GM21360 (cell line): ENCODE measurements around the gene PAM16.
A peak's percentile ranks its signal among the peaks of the same experiment; 100 is the strongest.

Experiments used
- ATAC-seq: cut with Tn5 transposase; IDR thresholded peaks from one replicate; pipeline ENCODE4 v1.9.1; 2021; ENCODE audit warnings: mild to moderate bottlenecking, moderate library complexity; ENCODE audit not compliant: unreplicated experiment

PAM16 gene

DNA sequence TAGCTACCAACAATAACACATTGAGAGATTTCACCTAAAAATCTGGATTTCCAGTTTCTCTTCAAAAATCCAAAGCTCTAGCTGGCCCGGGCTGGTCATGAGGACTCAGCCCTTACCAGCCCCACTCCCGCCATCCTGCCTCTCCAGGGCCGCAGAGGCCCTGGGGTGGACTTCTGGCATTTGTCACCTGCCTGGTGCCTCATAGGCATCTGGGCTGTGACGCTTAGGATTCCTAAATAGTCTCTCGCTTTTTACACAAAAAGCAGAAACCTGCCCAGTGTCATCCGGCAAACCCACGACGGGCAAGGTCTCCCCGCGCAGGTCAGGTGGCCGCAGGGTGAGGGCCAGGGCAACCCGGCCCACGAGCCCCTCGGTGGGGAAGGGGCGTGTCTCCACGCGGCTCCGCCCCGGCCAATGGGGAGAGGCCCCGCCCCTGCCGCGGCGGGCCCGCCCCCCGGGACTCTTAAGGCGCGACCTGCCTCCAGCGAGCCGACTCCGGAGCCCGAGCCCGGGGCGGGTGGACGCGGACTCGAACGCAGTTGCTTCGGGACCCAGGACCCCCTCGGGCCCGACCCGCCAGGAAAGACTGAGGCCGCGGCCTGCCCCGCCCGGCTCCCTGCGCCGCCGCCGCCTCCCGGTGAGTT is 20.4 kb upstream of the PAM16 start, which contains the start of gene VASN:
Gene VASN (plus strand): TSS at position 492 of the 644 bp plus-strand sequence. CDS start 9,030 bp downstream, outside the sequence.
- peak; percentile 50 for ATAC-seq

DNA sequence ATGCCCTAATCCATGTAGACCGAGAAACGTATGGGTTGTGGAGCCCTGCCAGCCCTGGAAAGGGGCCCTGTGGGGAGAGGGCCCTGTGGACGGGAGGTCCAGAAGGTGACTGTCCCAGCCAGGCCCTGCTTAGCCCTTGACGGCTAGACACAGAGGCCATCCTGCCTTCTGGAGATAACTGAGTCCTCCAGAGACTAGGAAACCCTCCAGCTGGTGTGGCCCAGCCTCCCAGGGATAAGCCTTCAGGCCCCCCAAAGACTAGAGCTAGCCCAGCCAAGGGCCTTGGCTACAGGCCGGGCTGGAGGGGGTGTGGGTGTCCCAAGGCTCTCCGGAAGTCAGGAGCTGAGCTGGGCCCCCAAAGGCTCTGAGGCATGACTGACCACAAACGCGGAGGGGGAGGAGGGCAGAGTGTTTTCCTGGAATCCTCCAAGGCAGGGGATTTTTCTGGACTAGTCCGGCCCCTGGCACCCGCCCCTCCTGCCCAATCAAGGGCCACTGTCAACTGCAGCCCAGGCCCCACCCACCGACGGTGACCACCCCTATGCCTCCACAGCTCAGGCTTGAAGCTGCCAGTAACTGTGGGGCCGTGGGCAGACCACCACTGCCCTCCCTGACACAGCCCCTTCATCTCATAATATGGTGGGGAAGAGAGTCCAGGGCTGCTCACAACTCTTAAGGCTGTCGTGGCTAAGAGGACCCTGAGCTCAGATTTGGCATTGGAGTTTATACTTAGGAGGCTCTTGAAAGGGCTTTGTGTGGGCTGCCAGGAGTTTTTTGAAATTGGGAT is 19.6 kb upstream of the PAM16 start:
- ATAC-seq: no peak

DNA sequence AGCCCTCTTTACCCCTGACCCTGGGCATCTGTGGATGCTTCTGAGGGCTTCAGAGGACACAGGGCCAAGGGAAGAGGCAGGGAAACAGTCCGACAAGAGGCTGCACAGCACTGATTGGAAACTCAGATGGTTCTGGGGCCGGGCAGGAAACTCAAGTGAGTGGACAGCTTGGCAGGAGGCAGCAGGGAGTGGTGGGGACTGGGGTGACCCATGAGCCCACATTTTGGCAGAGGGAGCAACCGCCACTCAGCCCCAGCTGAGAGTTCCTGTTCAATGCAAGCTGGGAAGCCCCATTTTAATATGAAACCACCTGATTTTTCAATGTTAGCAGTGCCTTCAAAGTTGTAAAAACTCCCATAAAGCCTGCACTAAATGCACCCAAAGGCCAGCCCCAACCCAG is 19.0 kb upstream of the PAM16 start:
- no peak for ATAC-seq

DNA sequence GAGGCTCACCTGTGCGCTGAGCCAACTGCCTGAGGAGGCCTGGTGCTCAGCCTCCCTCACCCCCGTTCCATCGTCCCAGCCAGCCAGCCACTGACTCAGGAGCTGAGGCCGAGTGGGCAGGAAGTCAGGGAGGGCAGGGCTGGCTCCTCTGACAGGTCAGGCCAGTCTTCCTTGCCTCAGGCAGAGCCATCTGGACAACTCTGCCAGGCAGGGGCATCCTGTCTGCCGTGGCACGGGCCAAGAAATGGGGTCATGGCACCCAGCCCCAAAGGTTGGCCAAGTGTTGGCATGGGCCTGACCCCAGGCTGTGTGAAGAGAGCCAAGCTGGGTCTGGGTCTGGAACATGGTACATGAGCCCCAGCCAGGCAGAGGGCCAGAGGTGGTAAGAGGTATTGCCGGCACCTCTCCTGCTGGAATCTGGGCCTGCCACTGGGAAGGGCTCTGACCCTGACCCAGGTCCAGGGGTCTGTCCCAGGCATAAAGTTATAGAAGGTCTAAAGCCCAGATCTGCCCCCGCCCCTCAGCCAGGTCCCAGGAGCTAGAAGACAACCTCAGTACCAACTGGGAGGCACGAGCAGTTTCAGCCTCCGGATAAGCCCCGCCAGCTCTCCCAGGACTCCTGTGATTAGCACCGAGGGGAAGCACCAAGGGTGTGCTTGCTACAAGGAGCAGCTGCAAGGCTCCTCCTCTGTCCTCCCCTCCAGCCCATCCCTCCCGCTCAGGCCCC is 18.0 kb upstream of the PAM16 start:
- no peak for ATAC-seq

DNA sequence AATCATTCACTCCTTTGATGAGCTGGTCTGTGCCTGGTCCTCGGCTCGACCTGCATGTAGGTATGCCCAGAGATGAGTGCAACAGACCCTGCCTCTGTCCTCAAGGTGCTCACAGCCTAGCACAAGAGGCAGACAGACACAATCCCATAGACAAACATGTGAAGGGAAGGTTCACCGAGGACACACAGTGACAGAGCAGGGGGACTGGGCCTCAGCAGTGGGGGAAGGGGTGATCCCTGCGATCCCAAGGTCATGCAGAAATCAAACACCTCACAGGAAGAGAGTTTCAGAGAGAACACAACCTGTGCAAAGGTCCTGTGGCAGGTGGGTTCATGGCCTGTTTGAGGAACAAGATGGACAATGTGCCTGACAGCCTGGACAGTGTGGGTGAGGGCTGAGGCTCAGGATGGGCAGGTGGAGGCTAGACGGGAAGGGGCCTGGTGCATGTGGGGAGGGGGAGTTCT is 16.3 kb upstream of the PAM16 start:
- ATAC-seq: no peak

DNA sequence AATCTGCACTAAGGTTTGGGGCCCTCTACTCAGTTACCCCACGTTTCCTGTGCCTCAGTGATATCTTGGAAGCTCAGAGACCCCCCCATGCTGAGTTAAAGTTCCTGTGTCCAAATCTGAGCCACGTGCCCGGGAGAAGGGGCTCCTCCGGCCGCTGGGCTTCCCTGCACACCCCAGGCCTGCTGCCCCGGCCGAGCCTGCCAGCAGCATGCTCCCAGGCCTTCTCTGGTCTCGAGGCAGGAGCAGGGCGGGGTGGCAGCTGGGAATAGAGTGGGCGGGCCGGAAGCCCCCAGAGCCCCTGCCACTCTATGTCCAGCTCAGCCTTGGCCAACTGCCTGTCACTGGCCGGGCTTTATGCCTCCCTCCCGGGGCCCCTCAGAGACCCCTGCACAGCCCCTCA is 14.9 kb upstream of the PAM16 start:
- no peak for ATAC-seq

DNA sequence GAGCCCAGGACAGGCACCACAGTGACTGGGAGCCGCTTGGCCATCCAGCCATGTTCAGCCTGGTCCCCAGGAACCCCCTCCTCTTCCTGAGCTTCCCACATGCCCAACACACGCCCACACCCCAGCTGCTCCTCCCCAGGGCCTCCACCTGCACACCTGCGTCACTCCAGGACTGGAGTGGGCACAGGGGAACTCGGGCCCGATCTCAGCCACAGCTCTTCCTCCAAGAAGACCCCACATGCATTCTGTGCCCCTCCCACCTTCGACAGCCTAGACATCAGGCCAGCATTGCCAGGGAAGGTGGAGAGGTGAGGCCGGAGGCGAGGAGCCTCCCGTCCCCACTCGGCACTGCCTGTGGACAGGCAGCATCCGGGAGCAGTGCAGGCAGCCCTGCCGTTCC is 14.5 kb upstream of the PAM16 start:
- no peak for ATAC-seq

DNA sequence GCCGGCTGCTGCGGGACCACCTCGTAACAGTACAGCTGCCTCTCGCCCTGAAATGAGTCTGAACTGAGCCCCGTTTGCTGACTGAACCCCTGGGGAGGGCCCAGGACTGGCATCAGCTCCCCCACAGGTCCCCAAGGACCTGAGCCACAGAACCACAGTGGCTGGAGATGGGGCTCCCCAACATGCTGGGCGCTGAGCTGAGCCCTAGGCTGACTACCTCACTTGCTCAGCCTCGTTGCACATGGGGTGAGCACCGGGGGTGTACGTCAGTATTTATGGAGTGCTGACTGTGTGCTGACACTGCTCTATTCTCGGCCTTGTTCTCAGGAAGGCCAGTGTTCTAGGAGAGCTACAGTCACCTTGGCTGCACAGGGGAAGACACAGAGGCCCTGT is 13.9 kb upstream of the PAM16 start:
- ATAC-seq: peak; percentile 56

DNA sequence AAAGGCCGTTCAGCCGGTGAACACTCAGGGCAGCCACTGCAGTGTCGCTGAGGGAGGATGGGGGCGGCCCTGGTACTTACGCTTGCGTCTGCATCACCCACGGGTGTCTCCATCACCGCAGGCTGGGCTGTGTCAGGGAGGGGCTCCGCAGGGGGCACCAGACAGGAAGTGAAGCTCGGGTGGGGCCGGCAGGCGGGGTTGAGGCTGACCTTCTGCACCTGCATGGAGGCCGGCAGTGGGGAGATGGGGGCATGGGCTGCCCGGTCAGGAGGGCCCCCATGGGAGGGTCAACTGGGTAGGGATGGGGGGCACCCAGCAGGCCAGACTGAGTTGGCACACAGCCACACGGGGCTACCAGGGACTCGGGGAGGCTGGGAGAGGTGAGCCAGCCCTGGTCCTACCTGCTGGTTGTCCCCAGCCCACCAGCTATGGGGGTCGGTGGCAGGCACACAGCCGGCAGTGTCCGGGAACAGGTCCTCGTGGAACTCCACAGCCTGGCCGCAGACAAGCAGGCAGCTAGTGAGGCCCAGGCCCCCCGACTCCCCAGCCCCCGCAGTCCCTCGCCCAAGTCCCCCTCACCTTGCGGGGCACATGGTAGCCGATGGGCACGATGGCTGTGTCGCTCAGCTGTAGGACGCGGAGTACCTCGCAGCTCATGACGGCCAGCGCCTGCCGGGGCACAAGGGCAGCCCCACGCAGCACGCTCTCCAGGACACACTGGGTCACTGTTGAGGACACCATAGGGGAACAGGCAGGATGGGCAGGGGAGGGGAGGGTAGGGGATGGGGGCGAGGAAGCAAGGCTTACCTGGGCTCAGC is 13.3 kb upstream of the PAM16 start:
- ATAC-seq: peak; percentile 12

DNA sequence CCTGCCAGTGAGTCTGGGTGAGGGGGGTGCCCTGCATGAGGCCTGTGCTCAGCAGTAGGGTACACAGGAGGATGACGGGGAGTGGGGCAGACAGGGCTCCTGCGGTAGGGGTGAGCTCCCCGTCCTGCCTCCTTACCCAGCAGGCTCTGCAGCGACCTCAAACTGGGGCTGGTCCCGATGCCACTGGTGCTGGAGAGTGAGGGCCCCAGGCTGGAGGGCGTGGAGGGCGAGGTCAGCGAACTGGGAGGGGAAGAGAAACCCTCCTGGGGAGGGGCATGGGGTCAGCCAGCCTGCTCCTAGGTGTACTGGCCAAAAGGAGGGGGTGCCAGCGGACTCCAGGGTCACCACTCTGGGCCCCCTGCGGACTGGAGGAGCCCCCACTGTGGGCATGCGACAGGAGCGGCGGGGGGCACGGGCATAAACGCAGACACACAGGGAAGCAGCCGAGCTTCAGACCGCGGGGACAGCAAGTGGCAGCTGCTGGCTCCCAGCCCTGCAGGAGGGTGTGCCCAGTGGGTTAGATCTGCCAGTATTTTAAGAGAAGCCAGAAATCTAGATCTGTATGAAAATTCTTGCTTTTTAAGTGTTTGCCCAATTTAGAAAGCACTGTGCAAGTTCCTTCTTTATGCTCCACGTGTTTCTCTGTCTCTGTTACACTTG is 11.5 kb upstream of the PAM16 start:
- no peak for ATAC-seq

DNA sequence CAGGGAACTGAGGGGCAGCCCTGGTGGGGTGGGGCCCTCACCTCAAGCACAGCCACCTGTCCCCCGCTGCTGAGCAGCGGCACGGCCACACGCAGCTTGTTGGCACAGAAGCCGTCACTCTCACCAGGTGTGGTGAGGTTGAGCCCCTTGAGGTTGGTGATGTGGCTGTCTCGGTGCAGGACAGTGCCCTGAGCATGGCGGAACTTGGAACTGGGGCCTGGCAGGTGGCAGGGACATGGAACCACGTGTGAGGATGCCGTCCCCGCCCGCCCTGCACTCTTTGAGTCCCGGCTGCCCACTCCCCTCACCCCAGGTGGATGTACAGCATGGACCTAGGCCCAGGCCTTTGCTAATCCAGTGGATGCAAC is 10.8 kb upstream of the PAM16 start:
- ATAC-seq: no peak

DNA sequence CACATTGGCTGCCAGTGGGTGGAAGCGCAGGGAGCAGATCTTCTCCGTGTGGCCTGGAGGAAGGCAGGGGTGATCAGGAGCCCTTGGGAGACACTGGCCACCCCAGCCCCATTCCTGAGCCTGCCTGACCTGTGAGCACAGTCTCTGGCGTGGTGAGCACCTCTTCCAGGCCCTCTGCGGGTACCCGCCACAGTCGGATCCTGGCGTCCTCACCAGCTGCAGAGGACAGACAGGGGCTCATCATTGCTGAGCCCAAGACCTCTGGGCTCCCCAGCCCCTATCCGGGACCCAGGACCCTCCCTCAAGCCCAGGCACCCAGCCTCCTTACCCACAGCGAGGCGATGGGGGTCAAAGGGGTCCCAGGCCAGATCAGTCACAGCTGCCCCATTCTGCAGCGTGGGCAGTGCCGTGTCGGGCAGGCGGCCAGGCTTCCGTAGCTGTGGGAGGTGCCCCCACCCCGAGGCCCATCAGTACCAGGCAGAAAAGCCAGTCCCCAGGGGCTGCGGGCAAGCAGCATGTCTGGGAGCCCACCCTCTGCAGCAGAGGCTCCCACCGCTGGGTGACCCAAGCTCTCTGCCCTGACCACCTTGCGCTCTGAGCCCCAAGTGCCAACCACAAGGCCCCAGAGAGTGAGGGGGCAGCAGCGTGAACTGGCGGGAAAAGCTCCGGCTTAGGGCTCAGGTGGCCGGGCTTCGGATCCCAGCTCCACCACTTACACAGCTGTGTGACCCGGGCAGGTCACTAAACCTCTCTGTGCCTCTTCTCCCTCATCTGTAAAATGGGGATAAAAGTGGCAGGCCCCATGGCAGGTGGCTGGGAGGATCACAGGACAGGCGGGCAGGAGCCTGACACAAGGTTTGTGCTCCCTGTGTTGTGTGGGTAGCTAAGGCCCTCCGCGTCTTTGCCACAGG is 10.2 kb upstream of the PAM16 start:
- no peak for ATAC-seq

DNA sequence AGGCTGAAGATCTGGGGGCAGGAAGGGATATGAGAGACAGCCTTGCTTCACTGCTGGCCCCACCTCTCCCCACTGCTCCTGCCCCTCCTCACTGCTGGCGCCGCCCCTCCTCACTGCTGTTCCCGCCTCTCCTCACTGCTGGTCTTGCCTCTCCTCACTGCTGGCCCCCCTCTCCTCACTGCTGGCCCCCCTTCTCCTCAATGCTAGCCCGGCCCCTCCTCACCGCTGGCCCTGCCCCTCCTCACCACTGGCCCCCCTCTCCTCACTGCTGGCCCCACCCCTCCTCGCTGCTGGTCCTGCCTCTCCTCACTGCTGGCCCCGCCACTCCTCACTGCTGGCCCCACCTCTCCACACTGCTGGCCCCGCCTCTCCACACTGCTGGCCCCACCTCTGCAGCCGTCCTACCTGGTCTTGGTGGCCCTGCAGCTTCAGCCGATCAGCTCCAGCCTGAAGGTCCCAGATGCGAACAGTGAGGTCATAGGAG is 9.5 kb upstream of the PAM16 start:
- no peak for ATAC-seq

DNA sequence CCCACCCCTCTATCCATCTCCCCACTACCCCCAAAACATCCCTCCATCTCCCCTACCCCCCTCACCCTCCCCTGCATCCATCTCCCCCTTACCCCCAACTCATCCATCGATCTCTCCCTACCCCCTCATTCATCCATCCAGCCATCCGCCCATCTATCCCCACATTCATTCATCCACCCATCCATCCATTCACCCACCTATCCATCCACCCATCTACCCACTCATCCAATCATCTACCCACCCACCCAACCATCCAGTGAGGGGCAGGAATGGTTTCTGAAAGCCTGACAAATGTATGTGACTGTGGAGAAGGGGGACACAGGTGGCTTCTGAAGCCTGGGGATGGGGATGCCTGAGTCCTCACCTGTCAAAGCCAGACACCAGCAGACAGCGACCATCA is 8.8 kb upstream of the PAM16 start:
- no peak for ATAC-seq

DNA sequence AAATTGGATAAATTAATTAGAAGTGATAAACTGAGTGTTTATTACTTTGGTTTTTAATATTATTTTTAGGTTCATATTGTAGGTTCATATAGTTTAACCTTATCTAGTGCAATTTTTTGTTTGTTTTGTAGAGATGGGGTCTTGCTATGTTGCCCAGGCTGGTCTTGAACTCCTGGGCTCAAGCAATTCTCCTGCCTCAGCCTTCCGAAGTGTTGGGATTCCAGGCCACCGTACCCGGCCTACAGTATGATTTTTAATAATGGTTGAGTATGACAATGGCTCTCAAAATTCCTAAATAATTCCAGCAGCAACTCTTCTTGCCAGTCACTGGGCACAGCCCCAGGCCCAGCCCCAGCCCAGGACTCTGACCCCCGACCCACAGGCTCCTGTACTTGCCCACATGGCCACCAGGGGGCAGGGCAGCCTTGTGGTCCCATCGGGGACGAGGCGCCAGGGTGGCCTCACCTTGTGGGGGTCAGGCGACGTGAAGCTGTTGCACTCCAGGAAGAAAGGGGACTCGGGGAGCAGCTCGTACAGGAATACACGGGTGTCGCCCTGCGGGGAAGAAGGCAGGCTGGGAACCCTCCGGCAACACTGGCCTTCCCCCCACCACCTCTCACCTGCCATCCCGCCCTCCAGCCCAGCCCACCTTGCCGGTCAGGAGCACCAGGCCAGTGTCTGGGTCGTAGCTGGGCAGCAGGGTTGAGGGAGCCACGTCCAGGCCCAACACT is 7.9 kb upstream of the PAM16 start:
- ATAC-seq: no peak

DNA sequence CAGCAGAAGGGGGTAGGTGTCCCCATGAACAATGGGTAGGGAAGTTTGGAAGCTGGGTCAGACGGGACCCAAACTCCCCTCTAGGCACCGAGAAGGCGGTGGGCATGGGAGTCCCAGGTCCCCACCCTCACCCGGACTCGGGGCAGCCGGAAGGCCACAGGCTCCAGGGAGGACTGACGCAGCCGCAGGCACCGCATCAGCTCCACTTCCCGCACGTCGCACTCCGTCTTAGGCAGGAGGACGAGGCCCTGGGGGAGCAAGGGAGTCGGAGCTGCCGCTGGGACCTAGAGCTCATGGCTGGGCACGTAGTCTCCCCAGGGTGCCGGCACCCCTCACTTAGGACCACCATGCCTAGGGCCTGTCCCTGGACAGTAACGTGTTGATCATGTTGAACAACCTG is 7.1 kb upstream of the PAM16 start:
- no peak for ATAC-seq

DNA sequence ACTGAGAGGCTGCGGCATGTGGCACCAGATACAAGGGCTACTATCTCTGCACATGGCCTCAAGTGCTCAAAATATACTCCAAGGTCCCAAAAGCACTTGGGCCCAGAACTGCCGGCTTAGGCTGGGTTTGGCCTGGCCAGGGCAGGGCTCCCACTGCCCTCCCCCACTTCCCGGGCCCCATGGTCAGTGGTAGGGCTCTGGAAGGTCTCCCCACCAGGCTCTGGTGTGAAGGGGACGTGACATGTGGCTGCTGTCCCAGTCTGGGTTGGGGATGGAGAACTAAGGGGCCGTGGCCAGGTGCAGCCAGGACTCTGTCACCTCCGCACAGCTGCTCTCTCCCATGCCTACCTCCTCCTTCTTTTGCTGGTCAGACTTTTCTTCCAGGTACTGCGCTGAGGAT is 5.7 kb upstream of the PAM16 start:
- no peak for ATAC-seq

DNA sequence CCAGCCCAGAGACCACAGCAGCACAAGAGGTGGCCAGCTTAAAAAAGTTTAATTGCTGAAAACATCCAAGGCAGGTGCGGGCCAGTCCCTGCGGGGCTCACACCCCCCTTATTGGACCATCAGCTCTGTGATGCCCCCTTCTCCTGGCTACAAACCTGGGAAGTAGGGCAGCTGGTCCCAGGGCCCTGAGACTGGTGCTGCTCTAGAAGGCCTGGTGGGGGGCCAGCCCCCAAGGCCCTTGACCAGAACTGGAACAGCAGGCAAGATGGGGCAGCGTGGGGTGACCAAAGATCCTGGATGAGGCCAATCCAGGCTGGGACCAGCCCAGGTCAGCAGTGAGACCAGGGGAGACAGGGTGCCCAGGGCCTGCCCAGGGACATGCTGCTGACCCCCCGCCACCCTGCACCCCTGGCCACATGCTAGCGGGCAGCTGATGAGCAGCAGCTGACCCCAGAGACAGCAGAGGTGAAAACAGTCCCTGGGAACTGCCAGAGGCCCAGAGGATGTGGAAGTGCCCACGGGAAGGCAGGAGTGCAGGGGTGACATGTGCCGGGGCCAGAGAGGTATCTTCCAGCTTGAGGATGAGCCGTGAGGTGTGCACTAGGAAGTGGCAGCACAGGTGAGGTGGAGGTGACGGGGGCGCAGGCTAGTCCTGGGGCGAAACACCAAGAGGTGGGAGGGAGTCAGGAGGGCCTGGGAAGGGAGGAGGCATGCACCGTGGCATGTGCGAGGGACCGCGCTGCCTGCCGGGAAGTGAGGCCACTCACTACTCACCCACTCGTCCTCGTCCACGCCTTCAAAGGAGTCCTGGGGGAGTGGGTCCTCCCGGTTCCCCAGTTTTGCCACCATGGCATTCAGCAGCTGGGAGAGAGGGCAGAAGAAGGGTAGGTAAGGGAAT is 3.6 kb upstream of the PAM16 start:
- ATAC-seq: no peak
